NCI-H510A (cell line): ENCODE results near the gene SAP30BP.
A peak's percentile ranks its signal among the peaks of the same experiment; 100 is the strongest.

ENCODE experiments used
- DNase-seq: peaks from one replicate; lab custom pipeline; 2025; lab: John Stamatoyannopoulos, UW

Gene SAP30BP

GRCh38 chr17:75666959-75667790, at the start of gene SAP30BP, which contains the start of gene RECQL5:
Gene SAP30BP, plus strand, starts transcription at chr17:75667338. Its CDS starts 35 bp downstream, at chr17:75667373.
Gene RECQL5, minus strand, starts transcription at chr17:75667154. Its CDS starts 597 bp downstream, at chr17:75666557.
- DNase-seq: peak; percentile 97

DNA sequence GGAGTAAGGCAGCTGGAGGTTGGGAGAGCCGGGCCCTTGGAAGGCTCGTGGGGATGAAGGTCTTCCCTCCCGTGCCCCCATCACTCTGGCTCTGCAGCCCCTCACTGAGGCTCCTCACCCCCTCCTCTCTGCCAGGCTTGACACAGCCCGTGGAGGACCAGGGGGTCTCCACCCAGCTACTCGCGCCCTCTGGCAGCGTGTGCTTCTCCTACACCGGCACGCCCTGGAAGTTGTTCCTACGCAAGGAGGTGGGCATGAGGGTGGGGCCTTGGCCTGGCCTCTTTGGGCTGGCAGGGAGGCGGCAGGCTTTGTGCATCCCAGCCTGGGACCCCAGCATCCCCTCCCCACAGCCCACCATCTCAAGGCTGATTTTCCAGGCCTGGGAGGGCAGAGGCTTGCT, 49.5 kb upstream of the SAP30BP start:
- no peak for DNase-seq

DNA sequence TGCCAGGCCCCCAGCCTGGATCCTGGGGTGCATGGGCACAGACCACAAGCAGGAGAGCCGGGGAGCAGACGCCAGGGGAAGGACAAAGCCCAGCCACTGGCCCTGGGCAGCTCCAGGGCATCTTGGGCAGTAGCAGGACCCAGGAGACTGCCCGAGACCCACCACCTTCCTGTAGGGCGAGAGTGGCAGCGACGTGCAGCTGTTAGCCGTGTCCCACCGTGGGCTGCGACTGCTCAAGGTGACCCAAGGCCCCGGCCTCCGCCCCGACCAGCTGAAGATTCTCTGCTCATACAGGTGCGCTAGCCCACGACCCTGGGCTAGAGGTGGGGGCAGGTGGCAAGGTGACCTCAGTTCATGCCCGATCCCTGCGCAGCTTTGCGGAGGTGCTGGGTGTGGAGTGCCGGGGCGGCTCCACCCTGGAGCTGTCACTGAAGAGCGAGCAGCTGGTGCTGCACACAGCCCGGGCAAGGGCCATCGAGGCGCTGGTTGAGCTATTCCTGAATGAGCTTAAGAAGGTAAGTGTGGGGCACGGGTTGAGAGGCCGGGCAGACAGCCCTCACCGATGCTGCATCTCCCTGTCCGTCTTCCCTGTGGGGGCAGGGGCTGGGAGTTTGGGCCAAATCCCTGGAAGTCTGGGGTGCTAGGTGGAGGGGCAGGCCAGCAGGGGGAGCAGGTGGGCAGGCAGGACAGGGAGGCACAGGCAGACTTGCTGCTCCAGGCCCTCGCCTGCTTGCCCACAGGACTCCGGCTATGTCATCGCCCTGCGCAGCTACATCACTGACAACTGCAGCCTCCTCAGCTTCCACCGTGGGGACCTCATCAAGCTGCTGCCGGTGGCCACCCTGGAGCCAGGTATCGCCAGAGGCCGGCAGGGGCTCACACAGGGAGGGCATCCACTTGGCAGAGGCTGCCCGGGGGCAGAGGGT, 47.4 kb upstream of the SAP30BP start:
- no peak for DNase-seq

- no peak for DNase-seq
Observed at GRCh38 chr17:75621489-75621888, 45.6 kb upstream of the SAP30BP start.

- no peak for DNase-seq
Observed at GRCh38 chr17:75622076-75622475, 45.1 kb upstream of the SAP30BP start.

- DNase-seq: no peak
Observed at GRCh38 chr17:75622771-75623273, 44.3 kb upstream of the SAP30BP start.

DNA sequence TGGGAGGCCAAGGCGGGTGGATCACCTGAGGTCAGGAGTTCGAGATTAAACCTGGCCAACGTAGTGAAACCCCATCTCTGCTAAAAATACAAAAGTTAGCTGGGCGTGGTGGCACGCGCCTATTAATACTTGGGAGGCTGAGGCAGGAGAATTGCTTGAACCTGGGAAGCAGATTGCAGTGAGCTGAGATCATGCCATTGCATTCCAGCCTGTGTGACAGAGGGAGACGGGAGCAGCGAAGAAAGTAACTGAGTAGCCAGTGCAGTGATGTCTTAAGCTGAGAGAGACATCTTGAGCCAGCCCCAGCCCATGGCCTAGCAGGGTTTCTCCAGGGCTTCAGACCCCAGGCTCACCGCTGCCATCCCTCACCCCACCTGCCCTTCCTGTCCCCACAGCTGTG, 43.8 kb upstream of the SAP30BP start:
- no peak for DNase-seq

GRCh38 chr17:75624021-75624420, 43.1 kb upstream of the SAP30BP start:
- DNase-seq: no peak

DNA sequence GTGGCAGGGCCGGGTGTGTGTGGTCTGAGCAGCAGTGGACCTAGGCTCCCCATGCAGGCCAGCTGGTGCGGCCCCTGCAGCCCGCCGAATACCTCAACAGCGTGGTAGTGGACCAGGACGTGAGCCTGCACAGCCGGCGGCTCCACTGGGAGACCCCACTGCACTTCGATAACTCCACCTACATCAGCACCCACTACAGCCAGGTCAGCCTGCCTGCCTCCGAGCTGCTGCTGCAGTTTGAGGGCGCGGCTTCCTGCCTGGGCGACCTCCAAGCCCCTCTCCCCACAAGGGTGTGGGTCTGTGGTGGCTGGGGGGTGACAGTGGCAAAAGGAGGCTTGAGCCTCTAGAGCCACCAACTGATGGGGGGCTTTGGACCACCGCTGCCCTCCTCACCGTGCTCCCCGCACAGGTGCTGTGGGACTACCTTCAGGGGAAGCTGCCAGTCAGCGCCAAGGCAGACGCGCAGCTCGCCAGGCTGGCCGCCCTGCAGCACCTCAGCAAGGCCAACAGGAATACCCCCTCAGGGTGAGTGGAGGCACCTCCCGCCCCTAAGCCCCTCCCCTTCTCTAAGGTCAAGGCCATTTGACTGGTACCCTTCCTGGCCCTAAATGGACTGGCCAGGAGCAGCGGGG, 42.3 kb upstream of the SAP30BP start:
- DNase-seq: no peak

DNA sequence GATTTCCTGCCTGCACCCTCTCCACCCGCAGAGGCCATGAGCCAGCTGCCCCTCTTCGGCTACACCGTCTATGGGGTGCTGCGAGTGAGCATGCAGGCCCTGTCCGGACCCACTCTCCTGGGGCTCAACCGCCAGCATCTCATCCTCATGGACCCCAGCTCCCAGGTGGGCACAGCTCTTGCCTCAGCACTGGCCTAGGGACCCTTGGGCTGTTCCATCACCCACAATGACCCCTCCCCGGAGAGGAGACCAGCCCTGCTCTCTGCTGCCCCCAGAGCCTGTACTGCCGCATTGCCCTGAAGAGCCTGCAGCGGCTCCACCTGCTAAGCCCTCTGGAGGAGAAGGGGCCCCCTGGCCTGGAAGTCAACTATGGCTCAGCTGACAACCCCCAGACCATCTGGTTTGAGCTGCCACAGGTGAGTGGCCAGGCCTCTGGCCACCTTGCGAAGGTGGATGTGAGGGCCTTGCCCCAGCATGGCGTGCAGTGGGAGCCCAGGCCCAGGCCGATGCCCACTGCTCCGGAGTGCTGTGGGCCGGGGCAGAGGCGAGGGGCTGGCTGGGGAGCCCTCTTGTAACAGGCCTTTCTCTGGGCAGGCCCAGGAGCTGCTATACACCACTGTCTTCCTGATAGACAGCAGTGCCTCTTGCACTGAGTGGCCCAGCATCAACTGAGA, 41.2 kb upstream of the SAP30BP start:
- no peak for DNase-seq

DNA sequence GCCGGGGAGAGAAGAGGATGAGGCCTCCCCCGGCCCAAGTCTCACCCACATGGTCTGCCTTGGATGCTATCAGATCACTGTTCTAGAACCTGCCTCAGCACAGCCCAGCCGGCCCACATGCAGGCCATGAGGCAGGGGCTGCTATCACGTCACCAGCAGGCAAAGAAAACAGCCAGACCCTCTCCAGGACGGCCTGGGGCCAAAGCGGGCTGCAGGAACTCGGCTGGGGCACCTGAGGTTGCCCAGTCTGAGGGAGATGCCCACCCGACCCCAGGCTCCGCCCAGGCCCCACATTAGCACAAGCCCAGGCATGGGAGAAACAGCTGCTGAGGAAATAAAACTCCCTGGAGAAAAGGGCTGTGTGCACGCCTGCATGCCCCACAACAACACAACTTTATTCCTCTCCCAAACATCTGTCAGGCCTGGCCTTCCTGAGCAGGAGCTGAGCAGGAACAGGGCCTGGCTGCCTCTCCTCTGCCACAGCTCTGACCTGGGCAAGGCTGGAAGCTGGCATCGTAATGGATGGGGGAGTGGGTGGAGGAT, 40.6 kb upstream of the SAP30BP start:
- no peak for DNase-seq

DNA sequence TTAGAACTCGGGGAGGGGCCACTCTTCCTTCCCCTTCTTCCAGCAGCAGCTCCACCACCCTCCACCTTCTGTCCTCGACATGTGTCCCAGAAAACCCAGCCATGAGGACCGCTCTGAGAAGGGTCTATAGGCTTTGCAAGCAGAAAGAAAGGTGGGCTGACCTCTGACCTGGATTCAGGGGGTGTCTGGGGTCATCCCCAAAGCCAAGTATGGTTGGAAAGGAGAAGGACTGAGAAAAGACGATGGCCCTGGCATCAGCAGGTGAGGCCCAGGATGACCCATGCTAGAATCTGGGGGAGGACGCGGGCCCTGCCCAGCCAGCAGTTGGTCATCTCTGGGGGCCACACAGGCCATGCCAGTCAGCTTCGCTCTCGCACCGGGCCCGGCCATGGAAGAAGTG, 40.0 kb upstream of the SAP30BP start:
- no peak for DNase-seq

DNA sequence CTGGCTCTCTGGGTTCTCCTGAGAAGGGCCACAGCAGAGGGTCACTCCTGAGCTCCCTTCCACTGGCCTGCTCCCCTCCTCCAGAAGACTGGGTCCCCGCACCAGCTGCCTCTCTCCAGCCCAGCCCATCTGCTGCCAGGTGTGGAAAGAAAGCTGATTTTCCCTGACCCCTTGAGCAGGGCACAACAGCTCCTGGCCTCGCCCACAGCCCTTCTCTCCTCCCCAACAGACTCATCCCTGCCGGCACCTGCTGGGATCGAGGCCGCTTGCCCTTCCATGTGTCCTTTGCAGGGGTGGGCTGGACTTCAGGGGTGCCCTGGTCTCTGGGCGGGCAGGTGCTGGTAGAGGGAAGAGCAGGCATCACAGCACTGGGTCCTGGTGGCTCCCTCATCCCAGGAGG, 38.7 kb upstream of the SAP30BP start:
- DNase-seq: no peak

DNA sequence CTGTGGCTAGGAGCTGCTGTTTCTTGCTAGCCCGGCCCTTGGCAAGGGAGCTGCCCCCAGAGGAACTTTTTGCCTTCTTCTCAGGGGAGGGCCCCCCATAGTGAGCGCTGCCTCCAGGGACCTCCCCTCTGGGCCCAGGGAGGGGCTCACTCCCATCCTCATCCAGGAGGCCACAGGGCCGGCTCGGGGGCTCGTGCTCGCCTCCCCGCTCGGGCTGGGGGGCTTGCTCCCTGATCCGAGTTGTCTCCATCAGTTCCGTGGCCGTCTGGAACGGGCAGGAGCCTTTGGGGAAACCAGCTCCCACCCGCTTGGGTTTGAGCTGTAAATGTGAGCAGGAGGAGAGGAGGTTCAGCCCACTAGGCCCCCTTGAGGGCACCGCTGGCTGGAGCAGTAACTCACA, 38.0 kb upstream of the SAP30BP start:
- no peak for DNase-seq

GRCh38 chr17:75630071-75630917, 36.8 kb upstream of the SAP30BP start:
- DNase-seq: no peak

DNA sequence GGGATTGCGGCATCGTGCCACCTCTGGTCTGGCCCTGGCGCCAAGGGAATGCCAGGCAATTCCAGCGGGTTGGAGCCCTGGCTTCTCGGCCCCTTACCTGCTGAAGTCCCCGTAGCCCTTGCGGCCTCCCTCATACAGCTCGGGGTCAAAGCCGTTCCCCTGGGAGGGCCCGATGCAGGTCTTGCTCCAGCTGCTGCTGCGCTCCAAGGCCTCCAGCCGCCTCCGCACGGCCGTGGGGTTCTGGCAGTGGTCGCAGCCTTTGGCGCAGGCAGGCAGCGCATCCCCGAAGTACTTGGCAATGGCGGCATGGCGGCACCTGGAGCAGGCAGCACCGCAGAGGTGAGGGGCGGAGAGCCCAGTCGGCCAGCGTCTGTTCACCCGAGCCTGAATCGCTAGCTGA, 35.8 kb upstream of the SAP30BP start:
- DNase-seq: no peak

DNA sequence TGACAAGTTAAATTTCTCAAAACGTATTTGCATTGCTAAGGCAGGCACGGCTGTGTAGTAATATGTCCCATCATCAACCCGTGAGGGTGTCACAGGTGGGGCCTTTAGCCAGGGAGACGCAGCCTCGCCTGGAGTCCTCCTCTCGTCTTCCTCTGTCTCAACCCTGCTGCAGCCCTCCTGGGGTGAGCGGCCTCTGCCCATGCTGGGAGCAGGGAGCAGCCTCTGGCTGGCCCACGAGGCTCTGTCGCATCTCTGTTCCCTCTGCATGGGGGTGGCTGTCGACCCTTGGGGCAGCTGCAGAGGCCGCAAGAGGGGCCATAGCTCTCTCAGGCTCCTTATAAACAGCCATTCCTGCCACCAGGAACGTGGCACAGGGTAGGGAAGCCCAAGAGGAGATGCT, 34.7 kb upstream of the SAP30BP start:
- no peak for DNase-seq

- no peak for DNase-seq
Observed at GRCh38 chr17:75632863-75633485, 34.2 kb upstream of the SAP30BP start, which contains the start of gene SMIM5. Gene SMIM5, plus strand, starts transcription at chr17:75633434. Its CDS starts 6,768 bp downstream, at chr17:75640202.

DNA sequence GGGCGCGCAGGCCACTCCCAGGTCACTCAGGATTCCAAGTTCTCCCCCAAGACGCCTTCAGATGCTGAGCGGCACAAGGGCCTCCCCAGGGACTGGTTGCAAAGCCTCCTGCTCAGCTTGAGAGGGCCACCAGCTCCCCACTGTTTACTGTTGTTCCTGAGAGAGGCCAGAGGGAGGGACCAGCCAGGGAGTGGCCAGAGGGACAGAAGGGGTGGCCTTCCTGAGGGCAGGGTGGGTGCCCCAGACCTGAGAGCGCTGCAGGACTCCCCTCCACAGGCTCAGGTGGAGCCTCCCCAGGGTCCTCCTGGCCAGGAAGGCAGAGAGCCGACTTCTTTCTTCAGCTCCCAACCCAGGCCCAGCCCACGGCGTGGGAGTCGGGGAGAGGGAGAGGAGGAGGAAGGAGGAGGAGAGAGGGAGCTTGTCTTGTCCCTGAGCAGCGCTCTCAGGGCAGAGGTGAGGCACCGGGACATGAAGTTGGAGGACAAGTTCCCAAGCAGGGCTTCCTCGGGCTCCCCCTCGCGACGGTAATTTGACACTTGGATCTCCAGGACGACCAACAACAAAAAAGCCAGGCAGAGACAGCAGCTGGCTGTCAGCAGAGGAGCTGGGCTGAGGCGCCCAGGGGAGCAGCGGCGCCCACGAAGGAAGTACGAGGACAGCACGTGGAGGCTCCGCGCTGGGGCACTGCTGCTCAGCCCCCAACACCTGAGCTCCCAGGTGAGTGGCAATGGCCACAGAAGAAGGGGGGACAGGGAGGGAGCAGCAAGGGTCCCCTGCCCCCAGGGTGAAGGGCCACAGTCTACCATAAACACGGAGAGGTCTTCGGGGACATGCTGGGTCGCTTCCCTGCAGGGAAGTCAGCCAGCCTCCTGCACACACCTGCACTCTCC, 33.4 kb upstream of the SAP30BP start:
- DNase-seq: peak; percentile 91
